Thoracic aorta (tissue), 2 donors: ENCODE results near the gene ANP32A. TPM values are rescaled to one million over a fixed set of nuclear protein-coding genes. Genes with fewer than 3 reads are reported as not detected.

Experiments
- ATAC-seq: fragments of 150-250 bp; one replicate; pipeline ENCODE4 v1.8.0; 2017; ENCODE audit warnings: low read depth; ENCODE audit not compliant: insufficient number of reproducible peaks, low FRiP score
- DNase-seq: peaks from one replicate; pipeline ENCODE4 v3.0.0-alpha.2; 2020; ENCODE audit warnings: low spot score
- H3K27ac ChIP-seq, 2 donors: fragments of 200-600 bp; sonication (generic); 1 replicate in 1 of 2; 2 replicates in 1 of 2; pipeline ENCODE4 v1.5.1; 2016; ENCODE audit warnings: mild to moderate bottlenecking in 2 of 2, moderate library complexity in 2 of 2
- H3K27me3 ChIP-seq: fragments of 200-600 bp; sonication (generic); replicated peaks from 2 replicates; pipeline ENCODE4 v1.6.0; 2016; ENCODE audit warnings: mild to moderate bottlenecking; ENCODE audit not compliant: insufficient read depth
- H3K36me3 ChIP-seq: fragments of 200-600 bp; sonication (generic); one replicate; pipeline ENCODE4 v1.5.1; 2016
- H3K4me1 ChIP-seq, 2 donors: fragments of 200-600 bp; sonication (generic); 1 replicate in 1 of 2; 2 replicates in 1 of 2; pipeline versions ENCODE4 v1.5.1 to v1.6.0; 2016; ENCODE audit warnings: low read depth in 2 of 2, mild to moderate bottlenecking in 1 of 2; ENCODE audit not compliant: control insufficient read depth in 1 of 2
- H3K4me3 ChIP-seq: fragments of 200-600 bp; sonication (generic); 2 replicates; pipeline ENCODE4 v1.5.1; 2016; ENCODE audit warnings: mild to moderate bottlenecking
- H3K9me3 ChIP-seq: fragments of 200-600 bp; sonication (generic); 2 replicates; pipeline ENCODE4 v1.5.1; 2016
- total RNA-seq, 2 donors: library from RNA; depleted of rRNA; stranded (reverse); fragments of >200 nt; gene quantifications; one replicate each; pipeline versions ENCODE4 v1.1.0 to v1.2.3, GENCODE V29; 2016
- TF ChIP-seq, protein P1 (sequence below): fragments of 200-600 bp; sonication (generic); IDR thresholded peaks from one replicate; pipeline ENCODE4 v1.5.1; 2019; ENCODE audit warnings: antibody characterized with exemption

ANP32A gene
- total RNA-seq, 2 donors from 2014 or later = 46.0 to 54.2 TPM

DNA sequence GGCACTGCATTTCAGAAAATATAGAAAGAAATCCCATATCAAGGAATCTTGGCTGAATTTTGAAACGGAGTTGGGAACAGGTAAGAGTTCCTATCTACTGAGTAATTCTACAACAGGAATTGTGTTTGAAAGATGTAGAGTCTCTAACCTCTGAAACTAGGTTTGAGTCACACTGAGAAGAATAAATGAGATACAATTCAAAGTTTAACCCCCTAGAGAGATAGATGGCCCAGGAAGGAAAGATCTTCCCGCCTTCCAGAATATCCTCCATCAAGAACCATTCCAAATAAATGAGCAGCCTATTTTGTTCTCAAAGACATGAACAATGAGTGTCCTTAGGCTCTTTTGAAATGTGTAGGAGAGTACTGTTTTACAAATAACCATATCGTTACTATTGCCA is 2.9 kb upstream of the ANP32A start:
- ATAC-seq (no peak), DNase-seq (no peak)
- TF ChIP-seq, protein P1, sequence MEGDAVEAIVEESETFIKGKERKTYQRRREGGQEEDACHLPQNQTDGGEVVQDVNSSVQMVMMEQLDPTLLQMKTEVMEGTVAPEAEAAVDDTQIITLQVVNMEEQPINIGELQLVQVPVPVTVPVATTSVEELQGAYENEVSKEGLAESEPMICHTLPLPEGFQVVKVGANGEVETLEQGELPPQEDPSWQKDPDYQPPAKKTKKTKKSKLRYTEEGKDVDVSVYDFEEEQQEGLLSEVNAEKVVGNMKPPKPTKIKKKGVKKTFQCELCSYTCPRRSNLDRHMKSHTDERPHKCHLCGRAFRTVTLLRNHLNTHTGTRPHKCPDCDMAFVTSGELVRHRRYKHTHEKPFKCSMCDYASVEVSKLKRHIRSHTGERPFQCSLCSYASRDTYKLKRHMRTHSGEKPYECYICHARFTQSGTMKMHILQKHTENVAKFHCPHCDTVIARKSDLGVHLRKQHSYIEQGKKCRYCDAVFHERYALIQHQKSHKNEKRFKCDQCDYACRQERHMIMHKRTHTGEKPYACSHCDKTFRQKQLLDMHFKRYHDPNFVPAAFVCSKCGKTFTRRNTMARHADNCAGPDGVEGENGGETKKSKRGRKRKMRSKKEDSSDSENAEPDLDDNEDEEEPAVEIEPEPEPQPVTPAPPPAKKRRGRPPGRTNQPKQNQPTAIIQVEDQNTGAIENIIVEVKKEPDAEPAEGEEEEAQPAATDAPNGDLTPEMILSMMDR = no peak
- H3K36me3 ChIP-seq = no peaks in the 10 kb centered on the region
- H3K27ac ChIP-seq = no peak overlapping the region
- no peaks in the 10 kb centered on the region for H3K9me3 ChIP-seq
- H3K27me3 ChIP-seq = no peaks in the 10 kb centered on the region
- H3K4me1 ChIP-seq = peaks cover 5 to 6% of the 10 kb centered on the region in 2 donors
- no peak overlapping the region for H3K4me3 ChIP-seq

DNA sequence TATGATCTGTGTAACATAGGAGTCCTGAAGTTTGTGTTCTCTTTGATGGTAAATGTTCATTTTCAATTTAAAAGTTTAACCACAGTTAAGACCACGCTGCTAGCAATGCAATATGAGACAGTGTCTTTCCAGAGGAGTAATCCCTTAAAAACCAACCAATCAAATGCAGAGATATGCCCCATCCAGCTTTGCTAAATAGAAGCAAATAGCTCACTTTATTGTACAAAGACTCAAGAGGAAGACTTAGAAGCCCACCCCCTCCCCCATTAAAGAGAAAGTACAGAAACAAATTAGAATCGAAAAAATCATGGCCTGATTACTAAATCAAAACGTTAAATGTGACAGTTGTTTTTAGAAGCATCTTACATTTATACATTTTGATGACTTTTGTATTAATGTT is 2.1 kb upstream of the ANP32A start:
- no peaks in the 10 kb centered on the region for H3K9me3 ChIP-seq
- no peaks in the 10 kb centered on the region for H3K36me3 ChIP-seq
- H3K4me3 ChIP-seq = no peak overlapping the region
- TF ChIP-seq, protein P1 = no peak
- no peak overlapping the region for H3K27ac ChIP-seq
- H3K27me3 ChIP-seq = no peaks in the 10 kb centered on the region
- DNase-seq = no peak
- H3K4me1 ChIP-seq = peaks cover 5 to 6% of the 10 kb centered on the region in 2 donors
- no peak for ATAC-seq

DNA sequence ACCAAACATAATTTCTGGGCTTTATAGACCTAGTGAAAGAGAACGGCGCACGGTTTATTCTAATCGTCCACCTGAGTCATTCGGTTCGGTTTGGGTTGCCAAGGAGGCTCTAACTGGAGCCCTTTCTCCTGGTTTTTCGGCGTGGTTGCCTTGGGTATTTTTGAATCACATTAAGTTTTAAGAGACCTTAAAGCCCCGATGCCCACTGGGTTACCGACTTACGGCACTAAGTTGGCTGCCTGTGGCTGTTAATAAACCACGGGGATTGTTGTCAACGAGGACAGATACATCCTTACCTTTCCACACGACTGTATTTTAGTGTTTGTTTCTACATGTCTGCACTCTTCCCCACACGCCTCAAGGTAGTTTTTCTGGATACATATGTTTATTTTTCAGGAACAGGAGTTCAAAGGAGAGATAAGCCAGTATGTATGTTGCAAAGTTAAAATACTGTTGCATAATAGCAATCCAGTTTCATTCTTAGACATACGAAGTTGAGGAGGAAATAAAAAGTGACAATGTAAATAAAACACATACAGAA is 1.2 kb upstream of the ANP32A start:
- TF ChIP-seq, protein P1 = no peak
- H3K27me3 ChIP-seq = no peaks in the 10 kb centered on the region
- H3K27ac ChIP-seq = no peak overlapping the region
- no peaks in the 10 kb centered on the region for H3K9me3 ChIP-seq
- DNase-seq (no peak), ATAC-seq (no peak)
- peak overlapping the region; percentile 98 for H3K4me3 ChIP-seq
- H3K36me3 ChIP-seq = no peaks in the 10 kb centered on the region
- peaks cover 5 to 6% of the 10 kb centered on the region in 2 donors for H3K4me1 ChIP-seq

DNA sequence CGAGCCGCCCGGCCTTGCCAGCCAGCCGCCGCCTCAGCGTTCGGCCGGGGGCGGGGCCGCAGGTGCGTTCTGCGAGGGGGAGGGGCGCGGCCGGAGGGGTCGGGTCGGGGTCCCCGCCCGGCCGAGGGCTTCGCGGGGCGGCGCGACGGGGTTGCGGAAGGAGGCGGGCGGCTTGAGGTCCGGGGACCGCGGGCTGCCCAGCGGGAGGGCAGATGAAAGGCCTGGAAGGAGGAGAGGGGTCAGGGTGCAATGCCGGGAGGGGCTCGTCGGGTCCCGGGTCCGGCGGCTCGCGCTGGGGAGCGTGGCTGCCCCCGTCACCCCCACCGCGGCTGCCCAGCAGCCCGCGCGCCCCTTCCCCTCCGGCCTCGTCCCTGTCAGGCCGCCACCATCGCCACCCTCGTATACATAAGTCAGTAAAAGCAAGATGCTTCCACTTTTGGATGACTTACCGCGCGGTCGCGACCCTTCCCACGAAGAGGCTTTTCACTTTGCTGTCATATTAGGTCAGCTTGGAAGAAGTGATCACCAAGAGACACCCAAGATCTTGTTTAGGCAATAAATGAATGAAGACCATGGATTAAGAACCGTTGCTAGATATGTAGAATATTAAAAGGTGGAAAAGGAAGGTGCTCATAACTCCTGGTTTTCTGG is 620 bp upstream of the ANP32A start:
- ATAC-seq = no peak
- TF ChIP-seq, protein P1 = no peak
- H3K36me3 ChIP-seq = no peaks in the 10 kb centered on the region
- H3K4me3 ChIP-seq = peak overlapping the region; percentile 98
- H3K27ac ChIP-seq = peak overlapping the region; percentile 65 to 99
- H3K27me3 ChIP-seq = no peaks in the 10 kb centered on the region
- H3K9me3 ChIP-seq = no peaks in the 10 kb centered on the region
- H3K4me1 ChIP-seq = peaks cover 10 to 11% of the 10 kb centered on the region in 2 donors
- DNase-seq = no peak

DNA sequence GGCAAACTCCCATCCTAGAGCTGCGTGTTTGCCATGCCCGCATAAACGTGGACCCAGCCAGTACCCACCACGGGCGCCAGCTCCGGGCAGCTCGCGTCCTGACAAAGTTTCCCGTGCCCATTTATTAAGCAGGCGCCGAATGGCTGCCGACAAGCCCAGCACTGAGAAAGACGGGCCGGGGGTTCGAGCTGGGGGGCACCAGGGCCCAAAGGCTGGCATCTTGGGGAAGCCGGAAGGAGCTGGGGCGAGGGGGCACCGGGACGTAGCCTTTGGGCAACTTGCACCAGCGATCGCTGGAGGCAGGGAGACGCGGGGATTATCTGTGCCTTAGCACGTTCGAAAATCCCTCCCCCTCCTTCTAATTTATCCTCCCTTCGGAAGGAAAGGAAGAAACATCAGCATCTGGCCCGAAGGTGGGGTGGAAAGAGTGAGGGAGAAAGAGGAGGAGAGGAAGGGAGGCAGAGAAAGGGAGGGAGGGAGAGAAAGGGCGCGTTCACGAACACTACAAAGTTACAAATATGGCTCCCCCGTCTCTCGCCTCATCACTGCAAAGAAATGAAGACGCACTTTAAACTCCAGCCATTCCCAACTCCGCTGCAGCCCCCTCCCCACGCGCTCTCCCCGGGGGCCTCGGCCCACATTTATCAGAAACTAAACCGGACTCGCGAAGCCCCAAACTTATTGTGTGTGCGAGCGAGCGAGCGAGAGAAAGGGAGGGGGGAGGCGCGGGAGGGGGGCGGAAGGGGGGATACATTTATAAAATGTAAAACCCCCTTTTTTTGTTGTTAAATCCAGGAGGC is 1.0 kb downstream of the ANP32A start:
- Histone ChIP-seq H3K36me3 (no peaks in the 10 kb centered on the region), H3K9me3 (no peaks in the 10 kb centered on the region), H3K27me3 (no peaks in the 10 kb centered on the region), H3K4me1 (peaks cover 12 to 23% of the 10 kb centered on the region in 2 donors), H3K27ac (peak overlapping the region; percentile 96 to 99), H3K4me3 (peak overlapping the region; percentile 98)
- ATAC-seq (no peak), DNase-seq (no peak)
- TF ChIP-seq, protein P1 = no peak
